Naive B cell (primary cell): ENCODE data around the gene BCAS1. TPM values are rescaled to one million over a fixed set of nuclear protein-coding genes. Genes with fewer than 3 reads are reported as not detected.
A peak's percentile ranks its signal among the peaks of the same experiment; 100 is the strongest.
"Not testable (repeated sequence)": the region's sequence is repeated elsewhere in the genome, so short reads cannot be mapped to it uniquely, and the experiment has no call there.

Experiments
- ATAC-seq, 2 donors: fragments of 150-1000 bp; cut with Tn5 transposase; 2 replicates each; pipeline ENCODE4 v1.10.0; 2021; ENCODE audit warnings: low read depth in 2 of 2, mild to moderate bottlenecking in 2 of 2, moderate library complexity in 2 of 2
- DNase-seq: peaks from one replicate; pipeline ENCODE4 v3.0.0; 2022
- H3K27ac Mint-ChIP-seq, 6 donors: one replicate each; pipeline ENCODE4 v1.8.0; 2020 to 2022; ENCODE audit warnings: mild to moderate bottlenecking in 6 of 6, mixed read lengths in 6 of 6, moderate library complexity in 5 of 6, inconsistent platforms in 2 of 6
- H3K27me3 Mint-ChIP-seq, 3 donors: one replicate each; pipeline ENCODE4 v1.8.0; 2021 to 2022; ENCODE audit warnings: mixed read lengths in 3 of 3, mild to moderate bottlenecking in 1 of 3
- H3K36me3 Mint-ChIP-seq, 2 donors: one replicate each; pipeline ENCODE4 v1.8.0; 2020 to 2022; ENCODE audit warnings: mixed read lengths in 2 of 2, inconsistent platforms in 1 of 2, mild to moderate bottlenecking in 1 of 2
- H3K4me1 Mint-ChIP-seq, 3 donors: one replicate each; pipeline ENCODE4 v1.8.0; 2020 to 2022; ENCODE audit warnings: mixed read lengths in 3 of 3, inconsistent platforms in 1 of 3, mild to moderate bottlenecking in 1 of 3, moderate library complexity in 1 of 3
- H3K4me3 Mint-ChIP-seq, 8 donors: one replicate each; pipeline ENCODE4 v1.8.0; 2020 to 2022; ENCODE audit warnings: mild to moderate bottlenecking in 8 of 8, mixed read lengths in 8 of 8, moderate library complexity in 8 of 8, inconsistent platforms in 2 of 8
- H3K9me3 Mint-ChIP-seq, 7 donors: one replicate each; pipeline ENCODE4 v1.8.0; 2020 to 2022; ENCODE audit warnings: mixed read lengths in 7 of 7, mild to moderate bottlenecking in 5 of 7, inconsistent platforms in 2 of 7, moderate library complexity in 1 of 7
- polyA plus RNA-seq, 6 donors: library from polyadenylated mRNA; unstranded; fragments of 300-500 nt; fragmentation: Illumina TruSeq; gene quantifications; one replicate each; pipeline ENCODE4 v1.2.3, GENCODE V29; 2021; ENCODE audit warnings: low read depth in 6 of 6

The BCAS1 gene
- polyA plus RNA-seq, 6 donors from 2014 or later = 0.19 to 0.23 TPM; not detected in 4

DNA sequence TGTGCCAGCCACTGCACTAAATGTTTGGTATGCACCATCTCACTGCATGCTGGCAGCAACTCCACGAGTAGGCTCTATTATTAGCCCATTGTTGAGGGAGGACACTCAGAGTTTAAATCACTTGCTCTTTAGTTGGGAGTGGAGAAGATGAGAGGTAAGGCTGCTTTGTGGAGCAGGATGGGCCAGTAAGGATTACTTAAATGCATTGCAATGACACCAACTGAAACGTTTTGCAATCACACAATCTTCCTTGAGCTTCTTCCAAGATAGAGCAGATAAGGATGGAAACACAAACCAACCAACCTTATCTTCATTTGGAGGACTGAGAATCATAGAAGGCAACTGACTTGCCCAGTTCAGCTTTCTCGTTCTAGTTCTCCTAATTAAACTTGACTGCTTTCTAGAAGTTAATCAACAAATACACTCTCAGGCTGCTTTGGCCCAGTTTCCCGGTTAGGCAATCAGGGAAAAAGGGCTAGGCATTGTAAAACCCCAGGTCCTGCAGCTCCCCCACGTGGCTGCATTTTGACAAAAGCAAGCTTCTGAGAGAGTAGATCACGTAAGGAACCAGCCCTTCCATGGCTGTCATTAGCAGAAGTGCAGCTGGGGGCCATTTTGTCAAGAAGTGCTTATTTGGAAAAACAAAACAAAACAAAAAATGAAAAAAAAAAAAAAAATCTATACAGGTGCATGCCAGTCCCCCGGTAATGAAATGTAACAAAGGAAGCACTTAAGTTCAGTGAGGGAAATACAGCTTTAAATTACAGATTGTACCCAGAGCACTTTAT, 130.6 kb downstream of the BCAS1 start:
- ATAC-seq (peak; percentile 63 to 75), DNase-seq (peak; percentile 65)
- Mint-ChIP-seq H3K4me3 (peak overlapping the region; percentile 1 to 81 (median 50)), H3K27ac (peak overlapping the region in 5 of 6 donors; percentile 72 to 88 (median 84)), H3K27me3 (no peaks in the 10 kb centered on the region), H3K9me3 (no peaks in the 10 kb centered on the region), H3K4me1 (peaks cover 44 to 76% (median 58%) of the 10 kb centered on the region in 3 donors), H3K36me3 (no peaks in the 10 kb centered on the region)

DNA sequence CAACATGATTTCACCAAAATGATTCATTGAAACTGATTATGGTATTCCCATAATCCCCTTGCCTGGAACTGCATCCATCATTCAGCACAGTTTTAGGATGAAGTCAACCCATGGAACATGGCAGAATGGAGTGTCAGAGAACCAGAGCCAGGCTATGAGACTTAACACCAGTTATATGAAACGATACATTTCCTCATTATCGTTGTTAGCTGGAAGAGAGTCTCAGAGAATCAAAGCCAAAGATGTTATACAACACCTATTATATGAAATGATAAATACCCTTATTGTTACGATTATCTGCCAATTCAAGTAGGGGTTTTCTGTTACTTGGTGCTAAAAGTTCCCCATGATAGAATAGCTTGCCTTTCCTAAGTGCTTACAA, 131.2 kb downstream of the BCAS1 start:
- peaks cover 50 to 81% (median 62%) of the 10 kb centered on the region in 3 donors for H3K4me1 Mint-ChIP-seq
- H3K4me3 Mint-ChIP-seq = no peak overlapping the region
- no peaks in the 10 kb centered on the region for H3K27me3 Mint-ChIP-seq
- ATAC-seq = no peak
- no peaks in the 10 kb centered on the region for H3K36me3 Mint-ChIP-seq
- DNase-seq = no peak
- peak overlapping the region in 2 of 6 donors; percentile 86 to 88 for H3K27ac Mint-ChIP-seq
- no peaks in the 10 kb centered on the region for H3K9me3 Mint-ChIP-seq

DNA sequence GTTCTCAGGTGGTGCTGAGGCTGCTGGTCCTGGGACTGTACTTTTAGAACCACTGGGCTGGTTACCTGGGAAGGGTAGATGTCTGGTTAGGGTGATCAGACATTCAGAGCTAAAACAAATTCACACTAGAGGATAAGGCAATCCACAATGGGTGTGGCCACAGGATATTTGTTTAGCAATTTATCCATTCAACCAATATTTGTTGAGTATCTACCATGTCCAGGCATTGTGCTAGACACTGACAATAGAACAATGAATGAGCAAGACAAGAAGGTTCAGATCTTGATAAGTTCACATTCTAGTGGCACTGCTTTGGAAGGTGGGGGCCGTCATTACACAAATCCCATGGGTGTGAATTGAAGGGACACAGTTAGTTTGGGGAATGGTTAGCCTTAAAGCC, 131.7 kb downstream of the BCAS1 start:
- Mint-ChIP-seq H3K4me1 (peaks cover 50 to 81% (median 62%) of the 10 kb centered on the region in 3 donors), H3K36me3 (no peaks in the 10 kb centered on the region), H3K9me3 (no peaks in the 10 kb centered on the region), H3K4me3 (no peak overlapping the region), H3K27ac (peak overlapping the region in 1 of 6 donors; percentile 88), H3K27me3 (no peaks in the 10 kb centered on the region)
- DNase-seq = no peak
- ATAC-seq = no peak

DNA sequence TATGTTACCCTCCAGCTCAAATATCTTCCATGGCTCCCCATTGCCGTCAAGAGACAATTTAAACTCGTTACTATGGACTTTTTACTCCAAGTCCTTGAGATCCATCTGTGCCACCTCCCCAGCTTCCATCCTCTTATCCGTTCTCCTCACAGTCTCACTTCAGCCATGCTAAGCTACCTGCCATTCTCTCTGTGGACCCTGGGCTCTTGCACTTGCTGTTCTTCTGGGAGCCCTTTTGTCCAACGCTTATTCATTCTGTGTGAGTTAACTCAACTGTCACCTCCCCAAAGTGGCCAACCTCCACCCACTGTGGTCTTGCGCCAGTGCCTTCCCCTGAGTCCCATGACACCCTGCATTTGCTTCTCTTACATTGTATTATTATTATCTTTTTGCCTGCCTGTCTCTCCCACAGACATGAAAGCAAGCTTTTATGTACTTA, 132.4 kb downstream of the BCAS1 start:
- DNase-seq = no peak
- Mint-ChIP-seq H3K27me3 (no peaks in the 10 kb centered on the region), H3K27ac (peak overlapping the region in 2 of 6 donors; percentile 88 to 93), H3K4me3 (peak overlapping the region in 3 of 8 donors; percentile 12 to 50 (median 48)), H3K9me3 (no peaks in the 10 kb centered on the region), H3K36me3 (no peaks in the 10 kb centered on the region), H3K4me1 (peaks cover 50 to 84% (median 64%) of the 10 kb centered on the region in 3 donors)
- no peak for ATAC-seq

DNA sequence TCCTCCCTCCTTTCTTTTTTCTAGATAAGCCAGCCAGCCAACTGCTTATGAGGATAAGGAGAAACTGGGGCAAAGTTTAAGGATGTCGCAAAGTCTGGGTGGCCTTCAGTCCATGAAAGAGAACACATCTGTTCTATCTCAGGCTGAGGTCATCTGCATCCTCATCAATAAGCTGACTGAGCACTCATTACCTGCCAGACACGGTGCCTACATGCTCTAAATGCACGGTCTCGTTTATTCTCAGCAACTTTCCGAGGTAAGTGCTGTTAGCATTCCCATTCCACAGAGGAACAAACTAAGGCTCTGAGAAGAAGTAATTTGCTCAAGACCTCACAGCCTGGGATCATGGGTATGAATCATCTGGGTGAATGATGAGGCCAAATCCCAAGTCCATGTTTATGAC, 133.1 kb downstream of the BCAS1 start:
- Mint-ChIP-seq H3K4me1 (peaks cover 47 to 79% (median 58%) of the 10 kb centered on the region in 3 donors), H3K27ac (peak overlapping the region in 1 of 6 donors; percentile 88), H3K4me3 (no peak overlapping the region), H3K36me3 (no peaks in the 10 kb centered on the region), H3K27me3 (no peaks in the 10 kb centered on the region), H3K9me3 (no peaks in the 10 kb centered on the region)
- no peak for ATAC-seq
- DNase-seq = no peak

DNA sequence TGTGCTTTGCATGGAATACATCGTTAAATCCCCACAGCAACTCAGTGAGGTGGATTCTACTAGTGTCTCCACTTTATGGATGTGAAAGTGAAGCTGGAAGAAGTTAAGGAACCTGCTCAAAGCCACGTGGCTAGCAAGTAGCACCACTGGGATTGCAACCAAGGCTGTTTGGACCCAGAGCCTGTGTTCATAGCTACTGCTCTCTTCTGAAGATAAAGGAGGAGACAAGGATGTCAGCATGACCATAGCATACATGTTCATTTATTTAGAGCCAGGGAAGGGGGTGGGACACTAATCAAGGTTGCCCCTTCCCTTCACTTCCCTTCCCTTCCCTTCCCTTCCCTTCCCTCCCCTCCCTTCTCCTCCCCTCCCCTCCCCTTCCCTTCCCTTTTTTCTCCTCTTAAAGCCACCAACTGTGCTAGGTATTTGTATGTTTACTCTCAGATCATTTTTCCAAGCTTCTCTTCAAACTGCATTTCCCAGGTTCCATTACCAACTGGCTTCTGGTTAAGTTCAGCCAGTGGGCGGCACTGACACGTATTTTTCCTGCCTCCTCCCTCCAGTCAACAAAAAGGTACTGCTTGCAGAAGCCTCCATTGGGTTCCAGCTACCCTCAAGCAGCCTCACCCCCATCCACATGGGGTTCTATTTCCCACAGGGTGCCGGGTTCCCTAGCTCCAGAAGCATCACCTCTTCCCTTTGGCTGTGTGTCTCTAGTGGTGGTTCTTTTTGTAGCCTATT, 134.9 kb downstream of the BCAS1 start:
- H3K36me3 Mint-ChIP-seq = no peaks in the 10 kb centered on the region
- H3K4me1 Mint-ChIP-seq = peaks cover 47 to 67% (median 56%) of the 10 kb centered on the region in 3 donors
- peak overlapping the region; percentile 65 to 94 (median 82) for H3K27ac Mint-ChIP-seq
- DNase-seq (no peak), ATAC-seq (peak; percentile 15 to 27)
- H3K4me3 Mint-ChIP-seq = peak overlapping the region in 7 of 8 donors; percentile 62 to 89 (median 79)
- H3K27me3 Mint-ChIP-seq = no peaks in the 10 kb centered on the region
- no peaks in the 10 kb centered on the region for H3K9me3 Mint-ChIP-seq

DNA sequence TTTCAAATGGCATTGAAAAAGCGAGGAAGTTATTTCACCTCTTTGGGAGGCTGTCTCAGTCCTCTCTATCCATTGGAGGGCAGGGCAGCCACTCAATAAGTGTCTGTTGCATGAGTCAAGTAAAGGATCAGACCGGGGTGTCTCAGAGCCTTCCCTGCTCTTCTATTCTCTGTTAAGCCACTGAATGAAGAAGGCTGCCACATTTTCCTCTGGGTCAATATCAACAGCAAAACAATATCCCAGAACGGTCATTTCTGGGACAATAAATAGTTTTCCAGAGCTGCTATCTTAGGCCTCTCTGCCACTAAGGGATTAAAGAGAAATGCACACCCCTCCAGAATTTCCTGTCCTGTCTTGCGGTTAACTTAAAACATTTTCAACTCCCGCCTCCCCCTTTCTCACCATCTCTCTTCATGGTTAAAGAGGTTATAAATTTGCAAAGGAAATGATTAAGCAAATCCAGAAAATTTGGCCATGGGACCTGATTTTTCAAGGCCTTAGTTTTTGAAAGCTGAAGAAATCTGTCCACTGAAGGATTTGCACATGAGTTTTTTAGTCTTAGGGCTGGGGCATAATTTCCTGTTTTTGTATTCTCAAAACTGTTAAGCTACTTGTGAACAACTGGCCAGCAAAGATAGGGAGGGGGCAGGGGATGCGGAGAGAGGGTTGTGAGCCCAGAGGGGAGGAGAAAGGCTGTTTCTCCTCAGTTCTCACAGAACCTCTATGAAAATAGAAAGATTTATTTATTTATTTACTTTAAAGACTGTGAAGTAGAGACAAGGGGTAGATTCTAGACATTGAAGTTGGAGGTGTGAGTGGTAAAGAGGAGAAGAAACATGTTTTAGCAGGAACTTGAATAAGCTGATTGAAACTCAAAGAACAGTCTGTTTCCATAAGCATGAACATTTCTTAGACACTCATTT, 135.7 kb downstream of the BCAS1 start:
- peaks cover 55 to 67% (median 56%) of the 10 kb centered on the region in 3 donors for H3K4me1 Mint-ChIP-seq
- DNase-seq = no peak
- H3K9me3 Mint-ChIP-seq = no peaks in the 10 kb centered on the region
- H3K27me3 Mint-ChIP-seq = no peaks in the 10 kb centered on the region
- H3K27ac Mint-ChIP-seq = peak overlapping the region; percentile 65 to 94 (median 77)
- peak; percentile 48 to 60 for ATAC-seq
- H3K36me3 Mint-ChIP-seq = no peaks in the 10 kb centered on the region
- peak overlapping the region; percentile 1 to 89 (median 74) for H3K4me3 Mint-ChIP-seq

DNA sequence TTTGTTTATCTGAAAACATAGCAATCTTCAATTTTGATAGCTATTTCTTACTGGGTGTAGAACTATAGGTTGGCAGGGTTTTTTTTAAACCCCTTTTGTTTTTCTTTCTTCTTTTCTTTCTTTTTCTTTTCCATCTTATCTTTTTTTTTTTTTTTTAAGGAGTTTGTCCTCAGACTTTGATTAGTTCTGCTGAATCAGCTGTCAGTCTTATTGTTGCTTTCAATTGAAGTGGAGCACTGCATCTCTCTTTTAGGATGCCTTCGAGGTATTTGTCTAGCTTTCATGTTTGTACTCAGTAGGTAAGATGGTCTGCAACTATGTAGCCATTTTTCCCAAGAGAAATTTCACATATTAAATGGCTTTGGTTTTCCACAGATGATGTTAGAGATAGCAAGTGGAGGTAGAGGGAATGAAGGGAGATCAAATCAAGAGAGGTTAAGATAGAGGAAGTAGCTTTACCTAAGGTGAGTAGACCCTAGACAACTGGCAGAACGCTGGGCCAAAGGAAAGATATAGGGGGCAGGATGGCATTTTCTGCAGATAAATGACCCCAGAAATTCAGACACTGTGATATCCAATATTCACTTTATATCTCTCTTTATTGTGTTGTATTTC, 137.1 kb downstream of the BCAS1 start:
- Mint-ChIP-seq H3K27me3 (no peaks in the 10 kb centered on the region), H3K9me3 (no peaks in the 10 kb centered on the region), H3K27ac (peak overlapping the region in 5 of 6 donors; percentile 62 to 85 (median 65)), H3K4me1 (peaks cover 59 to 70% (median 62%) of the 10 kb centered on the region in 3 donors), H3K36me3 (no peaks in the 10 kb centered on the region), H3K4me3 (peak overlapping the region in 4 of 8 donors; percentile 51 to 64 (median 62))
- no peak for DNase-seq
- no peak for ATAC-seq

DNA sequence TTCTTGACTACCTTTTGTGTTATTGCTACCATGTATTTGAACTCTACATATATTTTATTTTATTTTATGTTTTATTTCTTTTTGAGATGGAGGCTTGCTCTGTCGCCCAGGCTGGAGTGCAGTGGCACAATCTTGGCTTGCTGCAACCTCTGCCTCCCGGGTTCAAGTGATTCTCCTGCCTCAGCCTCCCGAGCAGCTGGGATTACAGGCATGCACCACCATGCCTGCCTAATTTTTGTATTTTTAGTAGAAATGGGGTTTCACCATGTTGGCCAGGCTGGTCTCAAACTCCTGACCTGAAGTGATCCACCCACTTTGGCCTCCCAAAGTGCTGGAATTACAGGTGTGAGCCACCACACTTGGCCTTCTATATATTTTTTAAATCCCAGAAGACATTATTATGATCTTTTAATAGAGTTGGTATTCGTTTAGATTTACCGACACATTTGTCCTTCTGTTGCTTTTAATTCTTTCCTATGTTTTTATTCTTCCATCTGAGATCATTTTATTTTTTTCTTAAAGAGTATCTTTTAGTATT, 137.7 kb downstream of the BCAS1 start:
- DNase-seq, H3K27me3 Mint-ChIP-seq, H3K36me3 Mint-ChIP-seq, H3K9me3 Mint-ChIP-seq, ATAC-seq, H3K4me3 Mint-ChIP-seq: not testable (repeated sequence)
- Mint-ChIP-seq H3K27ac (peak overlapping the region in 1 of 6 donors; percentile 65), H3K4me1 (peaks cover 53 to 68% (median 65%) of the 10 kb centered on the region in 3 donors)

DNA sequence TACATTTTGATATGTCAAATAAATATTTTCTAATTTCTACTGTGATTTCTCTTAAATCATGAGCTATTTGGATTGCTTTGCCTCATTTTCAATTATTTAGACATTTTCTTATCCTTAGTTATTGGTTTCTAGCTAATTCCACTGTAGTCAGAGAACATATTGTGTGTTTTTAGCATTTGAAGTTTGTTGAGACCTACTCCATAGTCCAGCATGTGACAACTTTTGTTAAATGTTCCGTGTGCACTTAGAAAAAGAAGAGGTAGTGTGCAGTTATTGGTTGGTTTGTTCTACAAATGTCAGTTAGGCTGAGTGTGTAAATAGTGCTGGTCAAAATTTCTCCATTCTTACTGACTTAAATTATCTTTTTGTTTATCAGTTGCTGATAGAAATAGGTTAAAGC, 138.8 kb downstream of the BCAS1 start:
- H3K27me3 Mint-ChIP-seq = no peaks in the 10 kb centered on the region
- peak overlapping the region in 1 of 6 donors; percentile 39 for H3K27ac Mint-ChIP-seq
- no peaks in the 10 kb centered on the region for H3K9me3 Mint-ChIP-seq
- ATAC-seq (no peak), DNase-seq (no peak)
- peaks cover 58 to 77% (median 74%) of the 10 kb centered on the region in 3 donors for H3K4me1 Mint-ChIP-seq
- no peaks in the 10 kb centered on the region for H3K36me3 Mint-ChIP-seq
- no peak overlapping the region for H3K4me3 Mint-ChIP-seq

DNA sequence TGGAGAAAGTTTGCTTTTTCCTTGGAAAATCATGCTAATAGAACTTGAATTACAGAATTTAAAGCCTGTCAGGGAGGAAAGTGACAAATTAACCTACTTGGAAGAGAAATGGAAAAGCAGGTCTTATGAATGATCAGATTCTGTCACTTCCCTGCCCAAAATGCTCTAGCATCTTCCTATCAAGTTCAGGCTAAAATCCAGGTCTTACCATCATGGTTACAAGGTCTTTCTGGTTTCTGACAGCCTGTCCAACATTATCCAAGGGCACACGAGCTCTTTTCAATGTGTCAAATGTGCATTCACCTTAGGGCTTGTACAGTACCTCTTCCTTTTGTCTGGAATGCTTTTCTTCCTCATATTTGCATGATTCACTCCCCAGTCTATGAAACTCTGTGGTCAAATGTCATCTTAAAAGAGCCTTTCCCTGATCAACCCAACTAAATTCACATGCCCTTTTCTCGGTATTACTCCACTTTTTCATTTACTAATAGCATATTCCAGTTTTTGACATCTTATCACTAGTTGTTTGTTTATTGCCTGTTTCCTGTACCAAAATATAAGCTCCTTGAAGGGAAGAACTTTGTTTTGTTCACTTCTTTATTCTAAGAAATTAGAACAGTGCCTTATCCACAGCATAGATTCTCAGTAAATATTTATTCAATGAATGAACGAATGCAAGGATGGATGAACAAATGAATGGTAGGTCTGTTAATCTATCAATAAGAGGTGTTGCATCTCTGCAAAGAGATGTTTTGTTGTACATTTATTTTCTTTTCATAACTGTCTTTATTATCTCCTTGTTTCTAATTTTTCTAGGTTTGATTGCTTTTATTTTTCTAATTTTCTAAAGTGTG, 139.5 kb downstream of the BCAS1 start:
- Mint-ChIP-seq H3K27ac (peak overlapping the region; percentile 1 to 86 (median 47)), H3K9me3 (no peaks in the 10 kb centered on the region)

More for the DNA sequence above, 139.5 kb downstream of the BCAS1 start:
- no peak for ATAC-seq
- H3K27me3 Mint-ChIP-seq = no peaks in the 10 kb centered on the region
- H3K36me3 Mint-ChIP-seq = no peaks in the 10 kb centered on the region
- H3K4me1 Mint-ChIP-seq = peaks cover 64 to 83% (median 74%) of the 10 kb centered on the region in 3 donors
- no peak for DNase-seq
- peak overlapping the region in 1 of 8 donors; percentile 2 for H3K4me3 Mint-ChIP-seq
